Measurements from ENCODE around the gene CHD6.

DNA sequence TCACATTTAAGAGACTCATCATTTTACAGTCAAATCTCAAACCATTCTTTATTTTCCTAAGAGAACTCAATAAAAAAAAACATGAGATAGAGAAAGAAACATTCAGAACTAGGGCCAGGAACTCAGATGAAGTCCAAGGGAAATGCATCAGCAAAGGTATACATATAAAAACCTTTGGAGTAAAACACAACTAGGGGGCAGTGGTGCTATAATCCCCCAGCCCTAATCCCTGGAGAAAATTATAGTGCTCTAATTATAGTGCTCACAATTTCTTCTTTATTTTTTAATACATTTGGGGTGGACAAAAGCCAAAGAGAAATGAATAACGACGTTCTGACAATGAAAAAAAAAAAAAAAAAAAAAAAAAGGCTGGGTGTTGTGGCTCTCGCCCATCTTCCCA lies 151.0 kb downstream of the CHD6 start:
- TF ChIP-seq CTCF (IDR thresholded peaks at IDR 0.05) (no peak), POLR2A (IDR thresholded peaks at IDR 0.05) (no peak)

Data from adrenal gland (tissue), 5 donors.